Measurements from ENCODE around the gene OR4N5. TPM values are rescaled to one million over a fixed set of nuclear protein-coding genes. Genes with fewer than 3 reads are reported as not detected.
"Not testable (repeated sequence)": the region's sequence is repeated elsewhere in the genome, so short reads cannot be mapped to it uniquely, and the experiment has no call there.

Gene OR4N5
- total and polyA plus RNA-seq, 2 experiments from 2014 or later, result not detected

GRCh38 chr14:20144820-20145219 lies 6.2 kb downstream of the OR4N5 start:
- Histone ChIP-seq H3K36me3 (ENCODE audit: low read depth) (no peaks in the 10 kb centered on the region), H3K9me2 (ENCODE audit: insufficient read depth) (no peaks in the 10 kb centered on the region), H3K79me2 (ENCODE audit: insufficient read depth) (no peaks in the 10 kb centered on the region), H3K27ac (no peak overlapping the region), H4K20me1 (ENCODE audit: insufficient read depth) (no peaks in the 10 kb centered on the region), H3K9me3 (ENCODE audit: low read depth) (no peaks in the 10 kb centered on the region), H3K9ac (no peak overlapping the region), H3K4me1 (ENCODE audit: insufficient read depth) (no peaks in the 10 kb centered on the region), H3K4me3 (no peak overlapping the region), H2AFZ (no peak overlapping the region; the same call in 1 of the 2 replicates), H3K4me2 (ENCODE audit: unreplicated experiment) (no peak overlapping the region), H3K27me3 (replicated peaks; ENCODE audit: insufficient read depth) (no peaks in the 10 kb centered on the region), H3F3A (ENCODE audit: insufficient read depth) (no peaks in the 10 kb centered on the region)
- 3 to 4% methylated on average over 1 of the region's 1 CpG for WGBS, 2 experiments (ENCODE audit: low coverage in 1 of 2, low lambda C conversion rate in 2 of 2, missing lambda C conversion rate in 2 of 2)
- in situ Hi-C loops (cut with MboI), result no loop called here
- DNase-seq, result no peak
- TF ChIP-seq EZH2phosphoT487 (IDR thresholded peaks at IDR 0.05; ENCODE audit: insufficient read depth, low read depth), result no peak
- TF ChIP-seq EZH2 (IDR thresholded peaks at IDR 0.05; ENCODE audit: insufficient read depth, poor library complexity, severe bottlenecking), result no peak

DNA sequence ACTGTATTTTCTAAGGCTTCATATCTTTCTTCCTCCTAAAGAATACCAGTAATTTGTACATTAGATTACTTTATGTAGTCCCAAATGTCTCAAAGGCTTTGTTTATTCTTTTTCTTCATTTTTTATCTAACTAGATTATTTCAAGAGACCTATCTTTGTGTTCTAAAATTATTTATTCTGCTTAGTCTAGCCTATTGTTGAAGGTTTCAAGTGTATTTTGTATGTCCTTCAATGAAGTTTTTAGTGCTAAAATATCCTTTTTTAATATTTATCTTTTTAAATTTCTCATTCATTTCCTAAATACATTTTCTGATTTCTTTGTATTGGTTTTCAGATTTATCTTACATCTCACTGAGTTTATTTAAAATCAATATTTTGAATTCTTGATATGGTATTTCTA lies 25.8 kb downstream of the OR4N5 start:
- H3K9ac ChIP-seq, result no peak overlapping the region
- no peaks in the 10 kb centered on the region for H3F3A ChIP-seq (ENCODE audit: insufficient read depth)
- no peaks in the 10 kb centered on the region for H3K9me2 ChIP-seq (ENCODE audit: insufficient read depth)
- H3K4me1 ChIP-seq (ENCODE audit: insufficient read depth), result no peaks in the 10 kb centered on the region
- H3K79me2 ChIP-seq (ENCODE audit: insufficient read depth), result no peaks in the 10 kb centered on the region
- in situ Hi-C loops (cut with MboI), result no loop called here
- H3K9me3 ChIP-seq (ENCODE audit: low read depth), result no peaks in the 10 kb centered on the region
- TF ChIP-seq EZH2phosphoT487 (IDR thresholded peaks at IDR 0.05; ENCODE audit: insufficient read depth, low read depth), result no peak
- H3K27me3 ChIP-seq (replicated peaks; ENCODE audit: insufficient read depth), result no peaks in the 10 kb centered on the region
- H4K20me1 ChIP-seq (ENCODE audit: insufficient read depth), result no peaks in the 10 kb centered on the region
- H3K4me3 ChIP-seq, result no peak overlapping the region
- DNase-seq, result no peak
- H3K4me2 ChIP-seq (ENCODE audit: unreplicated experiment), result no peak overlapping the region
- H3K36me3 ChIP-seq (ENCODE audit: low read depth), result no peaks in the 10 kb centered on the region
- H3K27ac ChIP-seq, result no peak overlapping the region
- no peak overlapping the region for H2AFZ ChIP-seq

- Histone ChIP-seq H4K20me1 (ENCODE audit: insufficient read depth) (no peaks in the 10 kb centered on the region), H3K4me1 (ENCODE audit: insufficient read depth) (no peaks in the 10 kb centered on the region), H3K4me2 (ENCODE audit: unreplicated experiment) (no peak overlapping the region), H3K9me2 (ENCODE audit: insufficient read depth) (no peaks in the 10 kb centered on the region), H3K27ac (no peak overlapping the region), H3K9me3 (ENCODE audit: low read depth) (no peaks in the 10 kb centered on the region), H3F3A (ENCODE audit: insufficient read depth) (no peaks in the 10 kb centered on the region), H3K4me3 (no peak overlapping the region), H3K27me3 (replicated peaks; ENCODE audit: insufficient read depth) (no peaks in the 10 kb centered on the region), H3K9ac (no peak overlapping the region), H2AFZ (no peak overlapping the region), H3K36me3 (ENCODE audit: low read depth) (no peaks in the 10 kb centered on the region), H3K79me2 (ENCODE audit: insufficient read depth) (no peaks in the 10 kb centered on the region)
- TF ChIP-seq EZH2phosphoT487 (IDR thresholded peaks at IDR 0.05; ENCODE audit: insufficient read depth, low read depth) (no peak), EZH2 (IDR thresholded peaks at IDR 0.05; ENCODE audit: insufficient read depth, poor library complexity, severe bottlenecking) (no peak)
- no peak for DNase-seq
- in situ Hi-C loops (cut with MboI), result no loop called here
Observed at GRCh38 chr14:20167091-20167490, 28.5 kb downstream of the OR4N5 start.

- not testable (repeated sequence) for H2AFZ ChIP-seq
Observed at GRCh38 chr14:20169852-20170251, 31.2 kb downstream of the OR4N5 start.

GRCh38 chr14:20174205-20174604 lies 35.6 kb downstream of the OR4N5 start:
- H2AFZ ChIP-seq; H3K9me3 ChIP-seq (ENCODE audit: low read depth); H4K20me1 ChIP-seq (ENCODE audit: insufficient read depth); H3K4me2 ChIP-seq (ENCODE audit: unreplicated experiment); H3K79me2 ChIP-seq (ENCODE audit: insufficient read depth); H3K4me1 ChIP-seq (ENCODE audit: insufficient read depth); H3K9me2 ChIP-seq (ENCODE audit: insufficient read depth); H3F3A ChIP-seq (ENCODE audit: insufficient read depth); H3K36me3 ChIP-seq (ENCODE audit: low read depth); H3K9ac ChIP-seq; H3K4me3 ChIP-seq; H3K27me3 ChIP-seq (replicated peaks; ENCODE audit: insufficient read depth); DNase-seq; H3K27ac ChIP-seq; in situ Hi-C loops (cut with MboI): not testable (repeated sequence)

More at GRCh38 chr14:20169852-20170251, 31.2 kb downstream of the OR4N5 start:
- in situ Hi-C loops (cut with MboI); H4K20me1 ChIP-seq (ENCODE audit: insufficient read depth); H3F3A ChIP-seq (ENCODE audit: insufficient read depth); H3K9me2 ChIP-seq (ENCODE audit: insufficient read depth); H3K27me3 ChIP-seq (replicated peaks; ENCODE audit: insufficient read depth); H3K4me3 ChIP-seq; H3K9me3 ChIP-seq (ENCODE audit: low read depth); H3K4me1 ChIP-seq (ENCODE audit: insufficient read depth); H3K4me2 ChIP-seq (ENCODE audit: unreplicated experiment); H3K79me2 ChIP-seq (ENCODE audit: insufficient read depth); H3K27ac ChIP-seq; H3K36me3 ChIP-seq (ENCODE audit: low read depth); H3K9ac ChIP-seq: not testable (repeated sequence)
- peak; percentile 66 for DNase-seq

Data from GM23248 (cell line).